GM21367 (cell line): ENCODE data around the gene CD80.
A peak's percentile ranks its signal among the peaks of the same experiment; 100 is the strongest.
"Not testable (repeated sequence)": the region's sequence is repeated elsewhere in the genome, so short reads cannot be mapped to it uniquely, and the experiment has no call there.

ENCODE experiments used
- ATAC-seq: cut with Tn5 transposase; IDR thresholded peaks from one replicate; pipeline ENCODE4 v1.9.1; 2021; ENCODE audit not compliant: unreplicated experiment

The CD80 gene, protein sequence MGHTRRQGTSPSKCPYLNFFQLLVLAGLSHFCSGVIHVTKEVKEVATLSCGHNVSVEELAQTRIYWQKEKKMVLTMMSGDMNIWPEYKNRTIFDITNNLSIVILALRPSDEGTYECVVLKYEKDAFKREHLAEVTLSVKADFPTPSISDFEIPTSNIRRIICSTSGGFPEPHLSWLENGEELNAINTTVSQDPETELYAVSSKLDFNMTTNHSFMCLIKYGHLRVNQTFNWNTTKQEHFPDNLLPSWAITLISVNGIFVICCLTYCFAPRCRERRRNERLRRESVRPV

GRCh38 chr3:119559441-119559963 is at the start of gene CD80:
CD80 (minus strand) TSS chr3:119559614; CDS start chr3:119557728, 1,886 bp downstream.
- peak; percentile 48 for ATAC-seq

DNA sequence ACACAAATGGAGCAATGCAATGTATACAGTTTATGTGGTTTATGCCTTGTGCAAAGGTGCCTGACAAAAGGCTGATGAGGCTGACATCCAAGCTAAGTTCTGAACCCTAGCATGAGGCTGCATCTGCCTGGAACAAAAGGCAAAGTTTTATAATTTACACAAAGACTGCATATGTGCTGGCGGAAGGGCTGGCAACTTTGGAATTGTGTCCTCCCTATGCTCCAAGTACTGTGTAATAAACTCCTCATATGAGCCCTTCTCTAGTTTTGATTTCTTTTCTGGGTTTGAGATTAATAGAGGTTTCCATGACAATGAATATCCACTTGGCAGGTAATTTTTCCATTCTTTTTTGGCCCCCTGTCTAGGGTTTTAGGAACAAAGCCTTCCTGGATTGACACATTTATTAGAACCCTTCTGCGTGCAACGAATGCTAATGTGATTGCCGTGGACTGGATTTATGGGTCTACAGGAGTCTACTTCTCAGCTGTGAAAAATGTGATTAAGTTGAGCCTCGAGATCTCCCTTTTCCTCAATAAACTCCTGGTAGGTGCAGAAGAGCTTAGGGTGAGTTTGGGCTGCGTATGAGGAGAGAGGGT is 49.1 kb upstream of the CD80 start:
- no peak for ATAC-seq

DNA sequence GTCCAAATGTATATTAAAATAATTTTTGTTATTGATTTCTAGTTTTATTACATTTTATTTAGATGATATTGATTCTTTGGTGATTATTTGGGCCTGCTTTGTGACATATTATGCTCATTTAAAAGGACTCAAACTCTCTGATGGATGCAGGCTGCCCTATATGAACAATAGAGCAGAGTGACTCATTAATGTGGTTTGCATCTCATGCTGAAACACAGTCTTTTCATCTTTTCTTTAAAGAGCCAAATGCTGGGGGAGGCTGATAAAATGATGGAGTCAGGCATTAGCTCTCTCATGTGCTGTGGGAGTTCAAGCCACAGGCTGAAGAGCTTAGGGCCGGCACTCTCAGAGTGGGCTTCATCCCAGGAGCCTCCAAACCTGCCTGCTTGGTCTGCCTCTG is 45.5 kb upstream of the CD80 start:
- no peak for ATAC-seq

DNA sequence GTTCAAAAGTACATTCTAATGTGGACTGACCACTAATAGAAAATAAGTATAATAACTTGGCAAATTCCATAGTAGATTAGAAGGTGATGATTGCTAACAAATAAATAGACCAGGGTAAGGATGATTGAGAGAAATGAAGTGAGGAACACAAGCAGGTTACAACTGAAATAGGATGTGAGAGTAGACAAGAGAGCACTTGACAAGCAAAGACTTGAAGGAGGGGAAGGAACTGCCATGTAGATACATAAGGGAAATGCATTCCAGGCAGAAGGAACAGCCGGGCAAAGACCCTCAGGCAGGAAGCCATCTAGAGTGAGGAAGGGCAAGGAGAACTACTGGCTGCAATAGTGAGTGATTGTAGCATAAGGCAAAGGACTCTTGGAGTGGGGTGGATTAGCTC is 43.3 kb upstream of the CD80 start:
- no peak for ATAC-seq

DNA sequence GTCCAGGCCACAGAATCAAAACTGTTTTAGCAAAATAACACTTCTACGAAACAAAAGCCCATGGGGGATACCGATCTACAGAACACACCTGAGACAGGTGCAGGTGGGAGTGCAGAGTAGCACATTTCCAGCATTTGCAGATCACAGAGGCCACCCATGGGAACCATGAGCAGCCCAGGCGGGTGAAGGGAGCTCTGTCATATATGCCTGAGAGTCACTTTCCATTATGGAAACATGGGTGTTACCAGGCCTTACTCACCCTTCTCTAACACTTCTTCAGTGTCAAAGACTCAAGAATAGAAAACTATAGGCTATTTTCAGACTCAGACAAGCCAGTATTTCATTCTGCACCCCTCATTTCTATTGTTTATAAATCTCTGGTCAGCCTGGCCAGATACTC is 41.7 kb upstream of the CD80 start:
- ATAC-seq = no peak

DNA sequence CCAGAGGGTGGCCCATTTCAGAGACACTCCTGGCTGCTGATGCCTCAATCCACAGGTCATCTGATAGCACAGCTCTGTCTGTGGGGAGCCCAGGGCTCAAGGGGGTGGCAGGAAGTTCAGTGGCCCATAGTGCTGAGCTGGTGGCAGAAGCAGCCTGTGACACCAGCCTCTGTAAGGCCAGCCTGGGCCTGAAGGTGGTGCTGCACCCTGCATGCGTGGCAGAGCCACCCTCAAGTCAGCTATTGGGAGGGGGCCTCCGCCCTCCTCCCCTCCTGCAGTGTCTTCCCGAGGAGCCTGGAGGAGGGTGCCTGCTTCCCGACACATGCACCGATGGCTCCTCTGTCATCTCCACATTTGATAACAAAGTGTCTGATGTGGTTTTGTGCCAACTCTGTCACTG is 41.3 kb upstream of the CD80 start:
- ATAC-seq = peak; percentile 70

DNA sequence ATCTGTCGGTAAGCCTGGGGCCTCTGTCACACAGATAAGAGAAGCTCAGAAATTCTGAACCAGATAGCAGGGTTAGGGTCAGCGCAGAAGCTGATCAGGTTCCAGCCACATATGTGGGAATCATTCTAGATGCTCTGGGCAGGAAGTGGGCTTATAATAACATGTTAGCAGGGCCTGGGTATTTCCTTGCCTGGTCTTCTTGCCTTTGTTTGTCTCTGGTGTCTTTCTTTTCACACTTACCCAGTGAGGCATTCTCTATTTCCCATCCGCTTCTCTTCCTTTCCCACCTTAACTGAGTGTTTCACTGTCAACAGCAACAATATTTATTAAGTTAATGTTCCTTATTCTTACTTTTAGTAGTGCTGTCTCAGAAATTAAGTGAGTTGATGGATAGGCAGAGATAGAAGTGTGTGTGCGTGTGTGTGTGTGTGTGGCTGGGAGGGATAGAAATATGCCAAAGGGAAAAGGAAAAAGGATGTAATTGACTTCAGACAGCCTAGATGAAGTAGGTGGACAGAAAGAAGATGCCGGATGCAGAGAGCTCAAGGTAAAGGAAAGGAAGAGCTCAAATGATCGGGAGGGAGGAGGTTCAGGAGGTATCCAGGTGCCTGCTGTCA is 40.3 kb upstream of the CD80 start:
- ATAC-seq = no peak

GRCh38 chr3:119598410-119599098 is 39.1 kb upstream of the CD80 start:
- peak; percentile 35 for ATAC-seq

DNA sequence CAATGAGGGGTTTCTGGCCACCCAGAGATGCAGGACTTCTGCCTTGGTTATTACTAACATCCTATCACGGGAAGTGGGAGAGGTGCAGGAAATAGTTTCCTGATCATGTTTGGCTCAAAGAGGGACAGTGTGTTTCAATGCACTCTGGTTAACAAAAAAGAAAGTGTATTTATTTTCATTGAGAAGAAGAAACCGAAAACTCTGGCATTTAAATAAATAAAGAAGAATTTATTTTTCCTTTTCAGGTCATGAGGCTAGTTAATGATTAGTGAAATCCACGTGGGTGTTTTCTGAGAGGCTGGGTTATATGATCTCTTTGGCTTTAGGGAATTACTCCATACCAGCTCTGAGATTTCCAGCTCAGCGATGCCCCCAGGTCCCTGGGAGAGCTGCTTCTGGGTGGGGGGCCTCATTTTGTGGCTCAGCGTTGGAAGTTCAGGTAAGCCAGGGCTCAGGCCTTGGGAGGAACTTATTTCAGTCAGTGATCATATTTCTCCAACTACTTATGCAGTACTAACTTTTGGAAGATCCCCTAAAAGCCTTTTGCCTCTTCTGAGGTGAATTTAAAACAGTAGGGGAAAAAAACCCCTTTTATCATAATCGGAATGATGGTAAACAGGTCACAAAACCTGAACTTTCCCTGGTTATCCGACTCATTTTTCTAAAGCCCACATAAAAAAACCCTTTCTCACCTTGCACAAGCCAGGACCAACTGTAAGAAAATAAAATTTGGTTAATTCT is 38.3 kb upstream of the CD80 start, which contains the start of gene PLA1A:
Gene PLA1A (plus strand): TSS at position 338 of the 741 bp plus-strand sequence. CDS start 29 bp downstream, at position 367.
- no peak for ATAC-seq

GRCh38 chr3:119596398-119596797 is 37.0 kb upstream of the CD80 start:
- ATAC-seq = no peak

DNA sequence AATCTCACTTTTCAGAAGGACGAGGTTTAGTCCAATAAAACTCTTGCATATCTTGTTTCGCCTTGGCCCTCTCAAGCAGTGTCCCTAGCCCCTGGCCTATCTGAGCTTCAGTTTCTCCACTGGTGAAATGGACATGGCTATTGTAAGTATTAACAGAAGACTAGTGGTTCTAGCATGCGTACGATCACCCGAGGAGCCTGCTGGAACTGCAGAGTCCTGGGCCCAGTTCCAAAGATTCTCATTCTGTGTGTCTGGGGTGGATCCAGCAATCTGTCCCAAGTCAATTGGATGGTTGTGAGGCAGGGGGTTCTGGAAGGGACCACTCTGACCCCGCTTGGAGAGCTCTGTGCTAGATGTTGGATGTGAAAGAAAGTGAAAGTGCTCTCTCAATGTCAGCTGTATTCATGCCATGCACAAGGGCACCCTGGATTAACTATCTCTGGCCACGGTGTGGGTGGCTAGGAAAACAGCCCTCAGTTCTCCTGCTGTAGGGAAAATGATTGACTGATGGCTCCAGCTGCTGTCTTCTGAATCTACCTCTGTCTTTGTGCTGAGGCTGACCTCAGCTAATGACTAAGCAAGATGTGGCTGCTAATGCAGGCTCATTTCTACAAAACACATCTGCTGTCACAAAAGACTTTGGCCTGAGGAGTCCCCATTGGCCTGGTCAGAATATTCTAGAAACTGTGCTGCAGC is 36.4 kb upstream of the CD80 start:
- no peak for ATAC-seq

GRCh38 chr3:119594929-119595328 is 35.5 kb upstream of the CD80 start:
- ATAC-seq = not testable (repeated sequence)

DNA sequence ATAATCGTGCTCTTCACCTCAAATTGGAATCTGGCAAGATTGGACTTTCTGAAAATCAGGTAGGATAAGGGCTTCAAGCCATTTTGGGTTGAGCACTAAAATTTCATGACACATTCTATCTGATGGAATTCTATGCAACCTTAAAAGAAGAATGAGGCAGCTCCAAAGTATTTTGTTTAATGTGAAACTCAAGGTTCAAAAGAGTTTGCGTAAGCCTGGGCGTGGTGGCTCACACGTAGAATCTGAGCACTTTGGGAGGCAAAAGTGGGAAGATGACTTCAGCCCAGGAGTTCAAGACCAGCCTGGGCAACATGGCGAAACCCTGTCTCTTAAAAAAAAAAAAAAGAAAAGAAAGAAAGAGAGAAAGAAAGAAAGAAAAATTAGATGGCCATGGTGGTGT is 34.7 kb upstream of the CD80 start:
- ATAC-seq = no peak

GRCh38 chr3:119592861-119593260 is 33.4 kb upstream of the CD80 start:
- ATAC-seq = no peak

DNA sequence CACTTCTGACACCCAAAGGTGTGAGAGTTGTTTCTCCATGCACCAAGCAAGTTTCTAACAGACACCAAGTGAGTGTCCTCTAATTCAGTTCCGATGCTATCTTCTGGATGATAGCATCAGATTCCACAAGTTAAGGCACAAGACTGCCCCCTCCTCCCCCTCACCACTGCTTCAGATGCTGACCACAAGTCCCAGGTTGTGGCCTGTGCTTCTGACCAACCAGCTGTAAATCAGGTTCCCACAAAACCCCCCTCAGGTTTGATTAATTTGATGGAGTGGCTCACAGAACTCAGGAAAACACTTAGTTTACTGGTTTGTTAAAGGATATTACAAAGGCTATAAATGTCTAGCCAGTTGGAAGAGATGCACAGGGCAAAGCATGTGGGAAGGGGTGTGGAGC is 31.3 kb upstream of the CD80 start:
- no peak for ATAC-seq

- ATAC-seq = no peak
Observed at GRCh38 chr3:119589102-119589773, 29.8 kb upstream of the CD80 start.

DNA sequence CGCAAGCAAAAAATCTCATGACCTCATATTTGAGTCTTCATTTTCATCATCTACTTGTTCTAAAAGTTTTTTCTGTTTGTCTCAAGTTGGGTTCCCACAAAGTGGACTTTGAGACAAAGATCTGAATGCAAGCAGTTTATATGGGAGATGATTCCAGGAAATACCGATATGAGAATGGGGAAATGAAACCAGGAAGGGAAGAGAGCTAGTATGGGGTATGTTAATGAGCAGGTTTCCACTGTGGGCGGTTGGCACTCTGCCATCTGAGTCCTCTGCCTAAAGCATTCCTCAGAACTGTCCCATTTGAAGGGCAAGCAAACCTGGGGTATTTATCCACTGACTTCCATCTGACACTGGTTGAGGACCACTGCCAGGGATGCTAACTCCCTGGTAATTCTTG is 28.7 kb upstream of the CD80 start:
- ATAC-seq = no peak

DNA sequence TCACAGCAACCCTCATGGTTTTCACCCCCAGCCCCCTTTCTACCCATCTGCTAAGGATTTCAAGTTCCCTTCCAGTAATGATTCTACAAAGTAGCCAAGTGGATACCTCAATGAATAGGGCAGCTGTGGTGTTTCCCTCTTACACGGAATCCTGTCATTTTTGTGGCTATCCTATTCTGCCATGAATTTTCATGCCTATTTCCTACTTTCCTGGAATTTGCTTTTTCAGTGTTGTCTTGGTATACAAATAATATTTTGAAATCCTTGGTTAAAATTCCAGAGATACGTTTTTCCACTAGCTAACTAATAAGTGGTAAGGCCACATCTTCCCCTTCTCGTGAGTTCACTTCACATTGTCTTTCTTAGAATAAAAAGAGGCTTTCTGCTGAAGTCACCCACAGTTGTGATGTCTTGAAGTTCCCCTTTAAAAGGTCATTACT is 27.3 kb upstream of the CD80 start:
- no peak for ATAC-seq

GRCh38 chr3:119585856-119586570 is 26.6 kb upstream of the CD80 start:
- ATAC-seq = no peak
